HG03103 (cell line): ENCODE measurements around the gene TTC12.

Source experiments
- ATAC-seq: cut with Tn5 transposase; IDR thresholded peaks from one replicate; pipeline ENCODE4 v1.9.1; 2021; ENCODE audit warnings: low read depth; ENCODE audit not compliant: unreplicated experiment

Gene TTC12

GRCh38 chr11:113398669-113399430 is 84.5 kb downstream of the TTC12 start:
- ATAC-seq: no peak

GRCh38 chr11:113400631-113401230 is 86.3 kb downstream of the TTC12 start:
- ATAC-seq: no peak

- no peak for ATAC-seq
Measured at GRCh38 chr11:113401718-113402117, 87.3 kb downstream of the TTC12 start.

GRCh38 chr11:113404859-113405430 is 90.6 kb downstream of the TTC12 start:
- no peak for ATAC-seq

GRCh38 chr11:113405724-113406478 is 91.5 kb downstream of the TTC12 start:
- no peak for ATAC-seq

- no peak for ATAC-seq
Measured at GRCh38 chr11:113407163-113407562, 92.8 kb downstream of the TTC12 start.

GRCh38 chr11:113408206-113408605 is 93.8 kb downstream of the TTC12 start:
- ATAC-seq: no peak

GRCh38 chr11:113408887-113409286 is 94.5 kb downstream of the TTC12 start:
- no peak for ATAC-seq

GRCh38 chr11:113409526-113409925 is 95.1 kb downstream of the TTC12 start:
- ATAC-seq: no peak

GRCh38 chr11:113410414-113411135 is 96.2 kb downstream of the TTC12 start:
- ATAC-seq: no peak

GRCh38 chr11:113411536-113411935 is 97.2 kb downstream of the TTC12 start:
- ATAC-seq: no peak

- no peak for ATAC-seq
Measured at GRCh38 chr11:113412675-113413074, 98.3 kb downstream of the TTC12 start.

GRCh38 chr11:113415343-113415742 is 101.0 kb downstream of the TTC12 start:
- no peak for ATAC-seq
